OCI-LY7 (cell line): ENCODE measurements around the gene CEP170B. TPM values are rescaled to one million over a fixed set of nuclear protein-coding genes. Genes with fewer than 3 reads are reported as not detected.

Experiments
- BruUV-seq: library from RNA; stranded (reverse); fragments of 400-500 nt; replicated peaks from 2 replicates; lab custom pipeline; 2021; lab: Mats Ljungman, UMichigan
- CTCF ChIA-PET: fragments of 300-600 bp; sonication (Branson Sonifier 250); formaldehyde crosslinking; loops from one replicate; lab custom pipeline; 2022; ENCODE audit warnings: antibody characterized with exemption; ENCODE audit not compliant: unreplicated experiment; lab: Charles Lee
- POLR2A ChIA-PET: fragments of 300-600 bp; sonication (Branson Sonifier 250); formaldehyde crosslinking; loops from one replicate; lab custom pipeline; 2022; ENCODE audit warnings: antibody characterized with exemption; lab: Charles Lee
- DNase-seq: peaks from one replicate; pipeline ENCODE4 v3.0.0-alpha.2; 2015; ENCODE audit warnings: low spot score
- H2AFZ ChIP-seq: fragments of 200-600 bp; sonication (generic), shearing (Covaris generic); 2 replicates; pipeline ENCODE4 v1.6.1; 2014; ENCODE audit warnings: mild to moderate bottlenecking, antibody characterized with exemption, low read length, moderate library complexity
- H3K27ac ChIP-seq: fragments of 200-600 bp; sonication (generic); 2 replicates; pipeline ENCODE4 v1.5.1; 2014; ENCODE audit warnings: mixed run types, low read depth, mild to moderate bottlenecking, moderate library complexity, low read length, inconsistent platforms; ENCODE audit not compliant: poor library complexity, severe bottlenecking
- H3K36me3 ChIP-seq: fragments of 200-600 bp; sonication (generic); 2 replicates; pipeline ENCODE4 v1.6.1; 2014; ENCODE audit warnings: mild to moderate bottlenecking, antibody characterized with exemption, low read length, moderate library complexity, mixed read lengths; ENCODE audit not compliant: insufficient read depth
- H3K4me1 ChIP-seq: fragments of 200-600 bp; sonication (generic); 2 replicates; pipeline ENCODE4 v1.5.1; 2014; ENCODE audit warnings: mild to moderate bottlenecking, low read length; ENCODE audit not compliant: insufficient read depth, poor library complexity, severe bottlenecking
- H3K4me2 ChIP-seq: fragments of 200-600 bp; sonication (generic); 2 replicates; pipeline ENCODE4 v1.6.1; 2014; ENCODE audit warnings: mild to moderate bottlenecking, low read length
- H3K4me3 ChIP-seq: fragments of 200-600 bp; sonication (generic); 2 replicates; pipeline ENCODE4 v1.5.1; 2014; ENCODE audit warnings: mild to moderate bottlenecking, low read depth, low read length; ENCODE audit not compliant: poor library complexity, severe bottlenecking
- H3K79me2 ChIP-seq: fragments of 200-600 bp; sonication (generic); 2 replicates; pipeline ENCODE4 v1.6.1; 2016; ENCODE audit warnings: low read depth, mild to moderate bottlenecking, low read length, moderate library complexity, mixed read lengths; ENCODE audit not compliant: insufficient read depth
- H3K9me2 ChIP-seq: fragments of 200-600 bp; sonication (generic); 2 replicates; pipeline ENCODE4 v1.6.1; 2016; ENCODE audit warnings: mild to moderate bottlenecking, low read length, mixed read lengths; ENCODE audit not compliant: insufficient read depth
- H3K9me3 ChIP-seq: fragments of 200-600 bp; sonication (generic); 2 replicates; pipeline ENCODE4 v1.6.1; 2014; ENCODE audit warnings: mild to moderate bottlenecking, mixed run types, low read length, mixed read lengths
- H4K20me1 ChIP-seq: fragments of 200-600 bp; sonication (generic); 2 replicates; pipeline ENCODE4 v1.6.1; 2014; ENCODE audit warnings: mild to moderate bottlenecking, antibody characterized with exemption, low read length, moderate library complexity, mixed read lengths; ENCODE audit not compliant: insufficient read depth
- EZH2phosphoT487 ChIP-seq: fragments of 200-600 bp; sonication (generic); IDR thresholded peaks from 2 replicates; pipeline ENCODE4 v1.6.1; 2018; ENCODE audit warnings: low read depth, borderline replicate concordance, mild to moderate bottlenecking, mixed run types, antibody characterized with exemption, low read length, moderate library complexity, mixed read lengths
- intact Hi-C: fragments of 100-400 bp; cut with micrococcal nuclease; formaldehyde crosslinking; loops from one replicate; pipeline ENCODE4 v1.10.0; 2022; ENCODE audit not compliant: unreplicated experiment
- total RNA-seq, 2 experiments: library from RNA; depleted of rRNA in 1 of 2; stranded (reverse); fragments of >200 nt in 1 of 2; shearing (Covaris generic) in 1 of 2; gene quantifications; 2 replicates each; pipeline ENCODE4 v1.2.3, GENCODE V29; 2014 to 2022
- TF ChIP-seq, protein P1 (sequence below): fragments of 200-600 bp; sonication (generic); conservative IDR thresholded peaks from 2 replicates; pipeline ENCODE4 v1.5.1; 2014; ENCODE audit warnings: mild to moderate bottlenecking, antibody characterized with exemption, low read length, moderate library complexity, mixed read lengths

CEP170B gene
- total RNA-seq, 2 experiments from 2014 or later: 0.10 to 0.16 TPM

DNA sequence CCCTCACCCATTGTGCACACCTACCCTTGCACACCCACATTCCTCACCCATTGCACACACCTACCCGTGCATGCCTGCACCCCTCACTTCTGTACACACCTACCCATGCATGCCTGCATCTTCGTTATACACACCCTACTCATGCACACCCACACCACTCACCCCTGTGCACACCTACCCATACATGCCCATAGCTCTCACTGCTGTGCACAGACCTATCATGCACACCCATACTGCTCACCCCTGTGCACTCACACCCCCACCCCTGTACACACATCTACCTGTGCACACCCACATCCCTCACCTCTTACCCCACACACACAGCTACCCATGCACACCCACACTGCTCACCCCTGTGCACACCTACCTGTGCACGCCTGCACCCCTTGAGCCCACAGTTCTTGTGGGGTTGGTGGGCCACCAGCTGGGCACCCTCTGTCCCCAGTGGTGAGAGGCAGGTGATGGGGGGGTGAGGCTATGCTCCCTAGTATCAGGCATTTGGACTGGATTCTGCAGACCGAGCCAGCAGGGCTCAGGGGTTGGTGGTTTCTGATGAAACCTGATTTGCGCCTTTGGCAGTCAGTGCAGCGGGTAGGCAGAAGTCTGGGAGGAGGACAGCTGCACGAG lies 15.6 kb downstream of the CEP170B start:
- ChIA-PET CTCF (interaction anchor here (0.7 kb wide), 1 partner anchor 36 kb away, joined by 4 read pairs; no protein-coding TSS in a partner anchor), POLR2A (no interaction called here)
- peaks cover 4% of the 10 kb centered on the region for H3K4me1 ChIP-seq
- TF ChIP-seq, protein P1, sequence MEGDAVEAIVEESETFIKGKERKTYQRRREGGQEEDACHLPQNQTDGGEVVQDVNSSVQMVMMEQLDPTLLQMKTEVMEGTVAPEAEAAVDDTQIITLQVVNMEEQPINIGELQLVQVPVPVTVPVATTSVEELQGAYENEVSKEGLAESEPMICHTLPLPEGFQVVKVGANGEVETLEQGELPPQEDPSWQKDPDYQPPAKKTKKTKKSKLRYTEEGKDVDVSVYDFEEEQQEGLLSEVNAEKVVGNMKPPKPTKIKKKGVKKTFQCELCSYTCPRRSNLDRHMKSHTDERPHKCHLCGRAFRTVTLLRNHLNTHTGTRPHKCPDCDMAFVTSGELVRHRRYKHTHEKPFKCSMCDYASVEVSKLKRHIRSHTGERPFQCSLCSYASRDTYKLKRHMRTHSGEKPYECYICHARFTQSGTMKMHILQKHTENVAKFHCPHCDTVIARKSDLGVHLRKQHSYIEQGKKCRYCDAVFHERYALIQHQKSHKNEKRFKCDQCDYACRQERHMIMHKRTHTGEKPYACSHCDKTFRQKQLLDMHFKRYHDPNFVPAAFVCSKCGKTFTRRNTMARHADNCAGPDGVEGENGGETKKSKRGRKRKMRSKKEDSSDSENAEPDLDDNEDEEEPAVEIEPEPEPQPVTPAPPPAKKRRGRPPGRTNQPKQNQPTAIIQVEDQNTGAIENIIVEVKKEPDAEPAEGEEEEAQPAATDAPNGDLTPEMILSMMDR: no peak
- TF ChIP-seq EZH2phosphoT487: no peak
- BruUV-seq: no TSS peak
- no peak overlapping the region for H2AFZ ChIP-seq
- H3K36me3 ChIP-seq: no peaks in the 10 kb centered on the region
- no peak overlapping the region for H3K4me3 ChIP-seq
- H3K79me2 ChIP-seq: no peaks in the 10 kb centered on the region
- no peak overlapping the region for H3K4me2 ChIP-seq
- H4K20me1 ChIP-seq: no peaks in the 10 kb centered on the region
- H3K9me3 ChIP-seq: no peaks in the 10 kb centered on the region
- no peak for DNase-seq
- H3K9me2 ChIP-seq: no peaks in the 10 kb centered on the region
- intact Hi-C loops: no loop called here
- no peak overlapping the region for H3K27ac ChIP-seq

DNA sequence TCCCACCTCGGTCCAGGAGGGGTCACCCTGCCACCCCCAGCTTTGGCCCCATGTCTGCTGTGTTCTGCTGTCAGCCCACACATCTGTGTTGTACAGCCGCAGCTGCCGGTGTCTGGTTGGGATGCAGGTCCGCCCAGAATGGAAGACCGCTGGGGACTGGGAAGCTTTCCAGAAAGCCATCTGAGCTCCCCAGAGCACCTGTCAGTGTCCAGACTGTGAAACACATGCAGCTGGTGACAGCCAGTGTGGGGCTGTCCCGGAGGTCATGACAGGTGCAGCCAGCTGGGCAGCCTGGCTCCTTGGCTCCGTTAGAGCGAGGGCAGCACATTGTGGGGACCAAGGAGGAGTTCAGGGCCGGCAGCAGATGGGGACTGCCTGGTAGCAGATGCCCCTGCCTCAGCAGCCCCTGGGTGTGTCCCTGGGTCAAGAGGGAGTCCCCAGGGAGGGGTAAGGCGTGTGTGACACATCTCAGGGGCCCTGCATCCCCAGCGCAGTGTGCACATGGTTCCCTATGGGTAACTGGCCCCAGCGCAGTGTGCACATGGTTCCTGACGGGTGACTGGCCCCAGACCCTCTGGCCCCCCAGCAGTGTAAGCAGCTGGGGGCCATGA lies 16.4 kb downstream of the CEP170B start:
- no TSS peak for BruUV-seq
- no peak overlapping the region for H3K27ac ChIP-seq

More for the DNA sequence above, 16.4 kb downstream of the CEP170B start:
- Histone ChIP-seq H3K9me2 (no peaks in the 10 kb centered on the region), H3K36me3 (no peaks in the 10 kb centered on the region), H3K4me3 (no peak overlapping the region), H4K20me1 (no peaks in the 10 kb centered on the region), H3K79me2 (no peaks in the 10 kb centered on the region), H2AFZ (no peak overlapping the region), H3K9me3 (no peaks in the 10 kb centered on the region), H3K4me1 (peaks cover 3% of the 10 kb centered on the region), H3K4me2 (no peak overlapping the region)
- TF ChIP-seq, protein P1: no peak
- TF ChIP-seq EZH2phosphoT487: no peak
- ChIA-PET CTCF (no interaction called here), POLR2A (no interaction called here)
- intact Hi-C loops: no loop called here
- no peak for DNase-seq
